Left lung (tissue), 14 donors: ENCODE results near the gene ABLIM2. TPM values are rescaled to one million over a fixed set of nuclear protein-coding genes. Genes with fewer than 3 reads are reported as not detected.

ENCODE experiments used
- ATAC-seq: fragments of 200-7000 bp; cut with Tn5 transposase; one replicate; pipeline ENCODE4 v1.9.1; 2020; ENCODE audit warnings: moderate library complexity
- DNase-seq, 4 donors: peaks; one replicate each; pipeline ENCODE4 v3.0.0-alpha.2; 2013 to 2020
- H3K27ac ChIP-seq, 2 donors: fragments of 200-600 bp; sonication (generic) in 1 of 2; one replicate each; pipeline versions ENCODE4 v1.5.0 to v1.8.0; 2020 to 2021
- H3K27me3 ChIP-seq, 2 donors: fragments of 200-600 bp; sonication (generic) in 1 of 2; one replicate each; pipeline versions ENCODE4 v1.5.0 to v1.8.0; 2020 to 2021
- H3K36me3 ChIP-seq, 2 donors: fragments of 200-600 bp; sonication (generic) in 1 of 2; one replicate each; pipeline versions ENCODE4 v1.5.0 to v1.8.0; 2020 to 2021
- H3K4me1 ChIP-seq, 2 donors: fragments of 200-600 bp; one replicate each; pipeline ENCODE4 v1.8.0; 2021
- H3K4me3 ChIP-seq, 2 donors: fragments of 200-600 bp; sonication (generic) in 1 of 2; one replicate each; pipeline versions ENCODE4 v1.5.0 to v1.8.0; 2020 to 2021; ENCODE audit warnings: mild to moderate bottlenecking in 1 of 2
- H3K9me3 ChIP-seq, 2 donors: fragments of 200-600 bp; sonication (generic) in 1 of 2; one replicate each; pipeline versions ENCODE4 v1.5.0 to v1.8.0; 2020 to 2021
- CTCF ChIP-seq, 2 donors: fragments of 200-600 bp; sonication (generic) in 1 of 2; IDR thresholded peaks; one replicate each; pipeline versions ENCODE4 v1.5.0 to v1.8.0; 2021; ENCODE audit warnings: antibody characterized with exemption in 2 of 2
- intact Hi-C, 2 donors: fragments of 100-400 bp; cut with DNase I; formaldehyde crosslinking; loops; one replicate each; pipeline versions ENCODE4 v1.11.2 to v1.14.2; 2022
- long read RNA-seq, 12 donors: library from polyadenylated mRNA in 2 of 12; unstranded in 2 of 12; transcript quantifications; one replicate each; pipeline ENCODE4 v2.0.0 and lab custom pipeline, GENCODE V29; 2019 to 2026
- polyA plus RNA-seq, 6 donors: library from polyadenylated mRNA; unstranded; fragments of 120-200 nt; gene quantifications; one replicate each; pipeline ENCODE4 v1.2.1, GENCODE V29; 2013; ENCODE audit not compliant: insufficient read length in 6 of 6
- total RNA-seq, 2 donors: library from RNA; stranded (reverse); fragmentation: NEBNext Ultra II Directional; extraction: Animal tissue kit (Norgen Biotek cat#: 25700); gene quantifications; one replicate each; pipeline ENCODE4 v1.2.1, GENCODE V29; 2021
- donor health status: DM: no; HTN: yes; CAD: no.
- donor health status: DM: no; HTN: no; CAD: no.

The ABLIM2 gene
- 10 to 100 TPM in 1 of 2 donors, 1 to 10 TPM in 1; 8.8 to 10.2 TPM for total RNA-seq
- polyA plus RNA-seq = 1 to 10 TPM; 5.7 to 8.5 (median 6.8) TPM
- long read RNA-seq, donor 1, partial matches to known transcripts = 0 of 2 reads
- long read RNA-seq, donor 1, other reads (novel, unspliced or antisense) = 0 of 2 reads
- long read RNA-seq, donor 2 = 0 reads
- long read RNA-seq, donor 3 = 0 reads
- long read RNA-seq, donor 4, partial matches to known transcripts = 0 of 2 reads
- long read RNA-seq, donor 4, other reads (novel, unspliced or antisense) = 2 of 2 reads
- long read RNA-seq, donor 5, partial matches to known transcripts = 0 of 1 reads
- long read RNA-seq, donor 5, other reads (novel, unspliced or antisense) = 0 of 1 reads
- long read RNA-seq, donor 6, partial matches to known transcripts = 0 of 1 reads
- long read RNA-seq, donor 6, other reads (novel, unspliced or antisense) = 0 of 1 reads
- long read RNA-seq, donor 7, partial matches to known transcripts = 0 of 1 reads
- long read RNA-seq, donor 7, other reads (novel, unspliced or antisense) = 0 of 1 reads
- long read RNA-seq, donor 8 = 0 reads
- long read RNA-seq, donor 9 = 0 reads
- long read RNA-seq, donor 10, partial matches to known transcripts = 1 of 2 reads
- long read RNA-seq, donor 10, other reads (novel, unspliced or antisense) = 0 of 2 reads
- long read RNA-seq, donor 11, partial matches to known transcripts = 0 of 3 reads
- long read RNA-seq, donor 11, other reads (novel, unspliced or antisense) = 0 of 3 reads
- long read RNA-seq, donor 12, partial matches to known transcripts = 0 of 1 reads
- long read RNA-seq, donor 12, other reads (novel, unspliced or antisense) = 0 of 1 reads

DNA sequence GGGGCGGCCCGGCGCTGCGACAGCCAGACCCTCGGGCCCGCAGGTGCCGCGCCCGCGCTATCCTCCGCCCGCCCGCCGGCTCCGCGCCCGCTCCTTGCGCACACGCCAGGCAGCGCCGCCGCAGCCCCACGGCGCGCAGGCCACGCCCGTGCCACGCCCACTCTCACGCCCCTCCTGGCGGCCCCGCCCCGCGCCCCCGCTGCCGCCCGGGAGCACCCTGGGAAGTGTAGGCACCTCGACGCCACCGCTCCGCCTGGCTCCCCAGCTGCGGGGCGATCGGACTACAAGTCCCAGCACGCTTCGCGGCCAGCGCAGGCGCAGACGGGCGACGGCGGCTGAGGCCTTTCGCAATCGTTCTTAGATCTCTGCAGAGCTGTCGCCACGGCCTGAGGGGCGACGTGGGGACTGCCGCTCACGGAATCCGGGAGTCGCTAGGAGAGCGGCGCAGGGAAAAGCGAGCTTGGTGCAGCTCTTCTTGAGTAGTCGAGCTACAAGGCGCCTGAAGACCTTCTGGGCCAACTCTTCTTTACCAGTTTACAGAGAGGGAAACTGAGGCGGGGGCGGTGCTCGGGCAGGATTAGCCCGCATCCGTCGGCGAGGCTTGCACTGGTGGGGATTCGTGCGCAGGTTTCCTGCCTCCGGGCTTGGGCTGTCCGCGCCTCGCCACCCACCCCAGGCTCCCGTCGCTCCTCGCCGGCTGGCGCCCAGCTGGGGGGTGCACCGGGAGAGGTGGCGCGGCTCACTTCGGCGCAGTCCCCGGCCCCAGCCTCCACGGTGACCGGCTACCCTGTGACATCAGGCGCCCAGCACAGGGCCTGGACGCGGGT is at the start of gene ABLIM2:
Gene ABLIM2 (minus strand): TSS at position 104 of the 827 bp plus-strand sequence. CDS start 124 bp downstream, outside the sequence.
- peaks cover 10 to 23% of the 10 kb centered on the region in 2 donors for H3K4me1 ChIP-seq
- H3K4me3 ChIP-seq = peak within 1 kb of the TSS; percentile 71 to 72
- intact Hi-C loops = no loop called here
- peak within 1 kb of the TSS in 1 of 2 donors; percentile 62 for H3K27ac ChIP-seq
- DNase-seq = peak; percentile 95 to 99 (median 98)
- H3K27me3 ChIP-seq = peaks cover 4 to 39% of the 10 kb centered on the region in 2 donors
- no peak for TF ChIP-seq CTCF (IDR thresholded peaks at IDR 0.05)
- peak; percentile 99 for ATAC-seq
- H3K36me3 ChIP-seq = no peaks in the 10 kb centered on the region
- no peaks in the 10 kb centered on the region for H3K9me3 ChIP-seq

- DNase-seq = no peak
- H3K27me3 ChIP-seq = peaks cover 0 to 6% of the 10 kb centered on the region in 2 donors
- no peak overlapping the region for H3K27ac ChIP-seq
- no peak overlapping the region for H3K4me3 ChIP-seq
- peak; percentile 12 for ATAC-seq
- no peak for TF ChIP-seq CTCF (IDR thresholded peaks at IDR 0.05)
- peaks cover 0 to 65% of the 10 kb centered on the region in 2 donors for H3K4me1 ChIP-seq
- H3K9me3 ChIP-seq = no peaks in the 10 kb centered on the region
- H3K36me3 ChIP-seq = peaks cover 0 to 54% of the 10 kb centered on the region in 2 donors
- intact Hi-C loops = no loop called here
Measured at GRCh38 chr4:8207314-8207713, 48.7 kb upstream of the ABLIM2 start.

DNA sequence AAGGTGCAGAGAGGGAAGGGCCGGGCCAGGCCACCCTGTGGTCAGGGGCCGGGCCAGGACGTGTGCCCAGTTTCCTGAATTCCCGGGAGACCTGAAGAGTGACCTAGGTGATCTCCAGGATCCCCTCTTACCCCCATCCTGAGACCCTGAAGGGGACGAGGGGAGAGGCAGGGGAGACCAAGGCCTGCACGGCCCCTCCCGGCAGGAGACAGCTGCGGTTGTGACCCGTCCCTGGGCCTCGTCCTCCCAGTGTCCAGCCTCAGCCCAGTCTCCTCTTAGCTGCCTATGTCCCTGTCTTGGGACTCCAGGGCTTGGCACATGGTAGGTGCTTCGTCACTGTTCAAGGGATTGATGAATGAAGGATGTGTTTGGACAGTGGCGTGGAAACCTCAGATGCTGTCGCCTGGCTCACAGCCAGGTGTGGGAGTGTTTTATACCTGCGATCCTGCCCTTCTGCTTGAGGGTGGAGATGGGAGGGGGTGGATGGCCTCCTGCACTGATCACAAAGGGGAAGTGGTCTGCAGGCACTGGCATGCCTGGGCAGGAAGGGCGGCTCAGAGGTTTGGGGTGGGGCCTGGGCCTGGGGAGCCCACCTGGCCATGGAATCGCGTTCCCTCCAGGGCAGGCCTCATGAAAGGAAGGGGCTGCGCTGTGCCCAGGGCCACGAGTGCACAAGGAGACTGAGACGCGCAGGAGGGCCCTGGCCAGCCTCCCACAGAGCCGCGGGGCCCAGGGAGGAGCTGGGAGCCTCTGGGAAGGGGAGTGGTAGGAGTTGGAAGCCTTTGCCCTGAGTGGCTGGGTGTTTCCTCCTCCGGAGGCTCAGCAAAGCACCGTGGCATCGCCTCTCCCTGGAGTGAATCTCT is 47.4 kb upstream of the ABLIM2 start:
- no peak for TF ChIP-seq CTCF (IDR thresholded peaks at IDR 0.05)
- peak; percentile 8 for ATAC-seq
- peak in 1 of 4 donors; percentile 68 for DNase-seq
- H3K27me3 ChIP-seq = peaks cover 0 to 19% of the 10 kb centered on the region in 2 donors
- peaks cover 0 to 51% of the 10 kb centered on the region in 2 donors for H3K36me3 ChIP-seq
- H3K4me1 ChIP-seq = peaks cover 5 to 78% of the 10 kb centered on the region in 2 donors
- no peak overlapping the region for H3K4me3 ChIP-seq
- no peak overlapping the region for H3K27ac ChIP-seq
- no peaks in the 10 kb centered on the region for H3K9me3 ChIP-seq
- intact Hi-C loops = no loop called here

DNA sequence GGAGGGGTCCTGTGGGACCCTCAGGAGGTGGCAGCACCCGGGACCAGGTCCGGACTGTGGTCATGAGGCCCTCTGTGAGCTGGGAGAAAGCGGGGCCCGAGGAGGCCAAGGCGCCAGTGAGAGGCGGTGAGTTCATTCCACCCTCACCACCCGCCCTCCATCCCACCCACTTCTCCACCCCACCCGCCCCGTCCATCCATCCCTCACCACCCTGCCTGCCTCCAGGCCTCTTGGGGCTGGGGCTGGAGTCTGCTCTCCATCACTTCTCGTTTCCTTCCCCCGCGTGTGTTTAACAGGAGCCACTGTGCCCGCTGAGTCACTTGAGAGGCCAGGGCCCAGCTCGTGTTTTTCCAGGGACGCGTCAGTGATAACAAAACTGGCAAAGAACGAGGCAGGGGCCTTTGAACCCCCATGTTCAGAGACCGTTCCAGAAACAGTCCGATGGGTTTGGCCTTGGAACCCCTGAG is 46.7 kb upstream of the ABLIM2 start:
- no peak for ATAC-seq
- no peak overlapping the region for H3K27ac ChIP-seq
- H3K9me3 ChIP-seq = no peaks in the 10 kb centered on the region
- no peak for TF ChIP-seq CTCF (IDR thresholded peaks at IDR 0.05)
- intact Hi-C loops = no loop called here
- peaks cover 0 to 23% of the 10 kb centered on the region in 2 donors for H3K27me3 ChIP-seq
- DNase-seq = peak in 1 of 4 donors; percentile 72
- peaks cover 0 to 51% of the 10 kb centered on the region in 2 donors for H3K36me3 ChIP-seq
- H3K4me3 ChIP-seq = no peak overlapping the region
- peaks cover 5 to 81% of the 10 kb centered on the region in 2 donors for H3K4me1 ChIP-seq
